HCT116 (cell line): ENCODE measurements around the gene ARRDC1.

Source experiments
- ATF3 ChIP-seq: IDR thresholded peaks from 2 replicates; pipeline ENCODE4 v1.6.1; 2012
- CTCF ChIP-seq, 3 experiments: fragments of 200-600 bp in 1 of 3; sonication (generic) in 1 of 3; IDR thresholded peaks in 2 of 3; conservative IDR thresholded peaks in 1 of 3; 2 replicates each; pipeline ENCODE4 v1.5.1; 2012 to 2017; ENCODE audit warnings: low read depth in 2 of 3, low read length in 2 of 3, antibody characterized with exemption in 1 of 3, borderline replicate concordance in 1 of 3, control low read depth in 1 of 3, mild to moderate bottlenecking in 1 of 3, mixed read lengths in 1 of 3, mixed run types in 1 of 3, moderate library complexity in 1 of 3; ENCODE audit not compliant: insufficient read depth in 1 of 3
- EZH2 ChIP-seq: fragments of 200-600 bp; sonication (generic); IDR thresholded peaks from 2 replicates; pipeline ENCODE4 v1.6.1; 2017; ENCODE audit warnings: antibody characterized with exemption, mixed run types
- EZH2phosphoT487 ChIP-seq: fragments of 200-600 bp; IDR thresholded peaks from 2 replicates; pipeline ENCODE4 v1.6.1; 2018; ENCODE audit warnings: antibody characterized with exemption, borderline replicate concordance
- RAD21 ChIP-seq: IDR thresholded peaks from 2 replicates; pipeline ENCODE4 v1.6.1; 2012; ENCODE audit warnings: low read depth, mild to moderate bottlenecking
- YY1 ChIP-seq: IDR thresholded peaks from 2 replicates; pipeline ENCODE4 v1.6.1; 2011; ENCODE audit warnings: low read length, low read depth, moderate library complexity, mild to moderate bottlenecking; ENCODE audit not compliant: insufficient replicate concordance; ENCODE audit errors: extremely low read depth

GRCh38 chr9:137583347-137583746 is 22.1 kb upstream of the ARRDC1 start:
- TF ChIP-seq EZH2 (no peak), CTCF (IDR thresholded peaks at IDR 0.05 in 2 of 3, conservative IDR thresholded peaks at IDR 0.05 in 1 of 3; ENCODE audit: borderline replicate concordance in 1 of 3, insufficient read depth in 1 of 3, low read depth in 2 of 3, low read length in 2 of 3) (no peak), RAD21 (no peak), EZH2phosphoT487 (no peak), YY1 (no peak), ATF3 (no peak)
